Cardiac atrium fibroblast (primary cell): ENCODE results near the gene USP35. TPM values are rescaled to one million over a fixed set of nuclear protein-coding genes. Genes with fewer than 3 reads are reported as not detected.

ENCODE experiments used
- total RNA-seq: library from RNA; depleted of rRNA; stranded (reverse); fragments of >200 nt; gene quantifications from 2 replicates; pipeline ENCODE4 v1.2.3, GENCODE V29; 2015

The USP35 gene
- 5.2 and 6.2 TPM in 2 replicates for total RNA-seq

GRCh38 chr11:78188286-78189173 is at the start of gene USP35, which contains the start of gene KCTD21:
TSS of gene USP35 (plus strand) at chr11:78188919. CDS start at chr11:78196246, 7,327 bp downstream.
TSS of gene KCTD21 (minus strand) at chr11:78188626. CDS start at chr11:78174554, 14,072 bp downstream.

GRCh38 chr11:78139422-78140391 is 49.0 kb upstream of the USP35 start, which contains the start of gene ALG8:
TSS of gene ALG8 (minus strand) at chr11:78139626. CDS start at chr11:78139588, 38 bp downstream.

Other genes starting within 250 kb of the USP35 start
- gene INTS4, start 194.3 kb upstream of the USP35 start, total RNA-seq = 10.7 and 23.1 TPM in 2 replicates
- 2.3 and 2.5 TPM in 2 replicates for gene KCTD14, start 165.6 kb upstream of the USP35 start, total RNA-seq
- not detected in 2 replicates for gene THRSP, start 125.1 kb upstream of the USP35 start, total RNA-seq
- 89.7 and 123 TPM in 2 replicates for gene NDUFC2, start 109.1 kb upstream of the USP35 start, total RNA-seq
- gene ALG8, start 49.3 kb upstream of the USP35 start, total RNA-seq = 31.1 and 32.9 TPM in 2 replicates
- gene KCTD21, start 293 bp upstream of the USP35 start, total RNA-seq = 12.3 and 25.1 TPM in 2 replicates
- 6.3 and 6.7 TPM in 2 replicates for gene GAB2, start 228.9 kb downstream of the USP35 start, total RNA-seq